Stimulated activated CD4-positive, alpha-beta T cell treated with anti-CD3 and anti-CD28 coated beads, Interleukin-1b, Interleukin-23, amount 100 ng/mL, for 4 hours (primary cell): ENCODE measurements around the gene CDCA4.

Experiments used
- DNase-seq, 2 donors: peaks; one replicate each; pipeline ENCODE4 v3.0.0-alpha.2; 2020; ENCODE audit warnings: low read depth in 2 of 2

Gene CDCA4

GRCh38 chr14:105013150-105013785, 7.6 kb downstream of the CDCA4 start:
- no peak for DNase-seq

- DNase-seq, result no peak
Observed at GRCh38 chr14:105012171-105012985, 8.5 kb downstream of the CDCA4 start.

- DNase-seq, result no peak
Observed at GRCh38 chr14:105011312-105011990, 9.4 kb downstream of the CDCA4 start.

GRCh38 chr14:105010891-105011291, 10.0 kb downstream of the CDCA4 start:
- no peak for DNase-seq

- DNase-seq, result no peak
Observed at GRCh38 chr14:105010106-105010505, 10.8 kb downstream of the CDCA4 start.

- DNase-seq, result no peak
Observed at GRCh38 chr14:105007593-105008264, 13.2 kb downstream of the CDCA4 start.

GRCh38 chr14:105006831-105007592, 13.9 kb downstream of the CDCA4 start:
- DNase-seq, result no peak

- DNase-seq, result no peak
Observed at GRCh38 chr14:105005929-105006830, 14.7 kb downstream of the CDCA4 start.

GRCh38 chr14:105005329-105005928, 15.5 kb downstream of the CDCA4 start:
- DNase-seq, result no peak

- DNase-seq, result no peak
Observed at GRCh38 chr14:104999361-104999760, 21.5 kb downstream of the CDCA4 start.

- DNase-seq, result no peak
Observed at GRCh38 chr14:104998801-104999200, 22.1 kb downstream of the CDCA4 start.

- no peak for DNase-seq
Observed at GRCh38 chr14:104996483-104996882, 24.4 kb downstream of the CDCA4 start.

- DNase-seq, result no peak
Observed at GRCh38 chr14:104996032-104996431, 24.9 kb downstream of the CDCA4 start.

- no peak for DNase-seq
Observed at GRCh38 chr14:104994978-104995377, 25.9 kb downstream of the CDCA4 start.

GRCh38 chr14:104993808-104994591, 26.9 kb downstream of the CDCA4 start:
- no peak for DNase-seq

GRCh38 chr14:104993306-104993705, 27.6 kb downstream of the CDCA4 start:
- DNase-seq, result no peak

- DNase-seq, result no peak
Observed at GRCh38 chr14:104992501-104992900, 28.4 kb downstream of the CDCA4 start.

GRCh38 chr14:104991896-104992230, 29.0 kb downstream of the CDCA4 start:
- DNase-seq, result no peak

GRCh38 chr14:104989951-104990303, 31.0 kb downstream of the CDCA4 start:
- DNase-seq, result no peak
